K562 (cell line): ENCODE data around the gene CAPZA1. TPM values are rescaled to one million over a fixed set of nuclear protein-coding genes. Genes with fewer than 3 reads are reported as not detected.

Experiments
- ATAC-seq: fragments of 200-7000 bp; cut with Tn5 transposase; 3 replicates; pipeline ENCODE4 v1.9.1; 2020; ENCODE audit warnings: moderate library complexity
- BruUV-seq: library from RNA; stranded (reverse); fragments of 400-500 nt; replicated peaks from 2 replicates; lab custom pipeline; 2021; lab: Mats Ljungman, UMichigan
- CTCF ChIA-PET: fragments of 300-600 bp; formaldehyde crosslinking; extraction: SDS; loops from one replicate; lab custom pipeline; 2021; ENCODE audit warnings: low intra/inter-chr PET ratio; lab: Yijun Ruan, JAX
- POLR2A ChIA-PET: fragments of 300-600, 350-650 bp; sonication (Branson Sonifier 250); formaldehyde crosslinking; extraction: SDS; loops from one replicate; lab custom pipeline; 2021; ENCODE audit warnings: antibody characterized with exemption, inconsistent platforms; lab: Yijun Ruan, JAX
- DNase-seq, 4 experiments: peaks; one replicate each; pipeline versions ENCODE4 v3.0.0 to v3.0.0-alpha.2; 2011 to 2018; ENCODE audit warnings: low spot score in 3 of 4, mixed read lengths in 3 of 4; ENCODE audit errors: extremely low read depth in 1 of 4
- FAIRE-seq: peaks from 2 replicates; lab custom pipeline; 2011; peaks lifted over from hg19 to GRCh38; lab: Jason Lieb, UNC
- H2AFZ ChIP-seq: 2 replicates; pipeline ENCODE4 v1.6.0; 2011; ENCODE audit warnings: low read depth, low read length, control low read depth, inconsistent platforms
- H3K27ac ChIP-seq: fragments of 200-600 bp; 3 replicates; pipeline ENCODE4 v1.8.0; 2011; ENCODE audit warnings: low read depth, mild to moderate bottlenecking, control low read depth, inconsistent platforms, low read length, moderate library complexity, mixed read lengths; ENCODE audit errors: extremely low read depth
- H3K27me3 ChIP-seq, 2 experiments: fragments of 300-600 bp in 1 of 2; 2 replicates in 1 of 2; 3 replicates in 1 of 2; pipeline versions ENCODE4 v1.6.0 to v1.8.0; 2011; ENCODE audit warnings: inconsistent platforms in 2 of 2, low read length in 2 of 2, mild to moderate bottlenecking in 1 of 2, mixed read lengths in 1 of 2, moderate library complexity in 1 of 2; ENCODE audit not compliant: control insufficient read depth in 2 of 2, insufficient read depth in 2 of 2
- H3K36me3 ChIP-seq: fragments of 300-600 bp; 3 replicates; pipeline ENCODE4 v1.8.0; 2011; ENCODE audit warnings: mild to moderate bottlenecking, low read length, inconsistent platforms; ENCODE audit not compliant: control insufficient read depth, insufficient read depth
- H3K4me1 ChIP-seq, 2 experiments: fragments of 200-600 bp in 1 of 2; replicated peaks in 1 of 2; 2 replicates in 1 of 2; 3 replicates in 1 of 2; pipeline versions ENCODE4 v1.5.1 to v1.8.0; 2011; ENCODE audit warnings: inconsistent platforms in 2 of 2, low read length in 2 of 2, mild to moderate bottlenecking in 1 of 2, mixed read lengths in 1 of 2, moderate library complexity in 1 of 2; ENCODE audit not compliant: control insufficient read depth in 2 of 2, insufficient read depth in 2 of 2
- H3K4me2 ChIP-seq: 2 replicates; pipeline ENCODE4 v1.6.1; 2011; ENCODE audit warnings: low read length, control low read depth, inconsistent platforms, mixed read lengths; ENCODE audit not compliant: insufficient read depth
- H3K4me3 ChIP-seq: fragments of 200-600 bp; sonication (generic), shearing (Covaris generic); 2 replicates; pipeline ENCODE4 v1.5.1; 2016; ENCODE audit warnings: control low read depth, inconsistent platforms
- H3K79me2 ChIP-seq: fragments of 200-600 bp; 3 replicates; pipeline ENCODE4 v1.8.0; 2011; ENCODE audit warnings: low read length, inconsistent platforms; ENCODE audit not compliant: control insufficient read depth, insufficient read depth
- H3K9ac ChIP-seq, 2 experiments: 2 replicates each; pipeline versions ENCODE4 v1.6.0 to v1.6.1; 2011; ENCODE audit warnings: low read depth in 2 of 2, low read length in 2 of 2, control low read depth in 1 of 2, inconsistent platforms in 1 of 2, mild to moderate bottlenecking in 1 of 2, mixed read lengths in 1 of 2; ENCODE audit not compliant: insufficient read depth in 1 of 2
- H3K9me1 ChIP-seq: one replicate; pipeline ENCODE4 v1.6.0; 2011; ENCODE audit warnings: inconsistent platforms, mild to moderate bottlenecking, low read length, moderate library complexity; ENCODE audit not compliant: control insufficient read depth, insufficient read depth
- H3K9me3 ChIP-seq: replicated peaks from 2 replicates; pipeline ENCODE4 v1.5.1; 2011; ENCODE audit warnings: low read depth, low read length, inconsistent platforms; ENCODE audit not compliant: control insufficient read depth, insufficient read depth
- H4K20me1 ChIP-seq: replicated peaks from 2 replicates; pipeline ENCODE4 v1.6.1; 2011; ENCODE audit warnings: low read length, inconsistent platforms, mixed read lengths; ENCODE audit not compliant: control insufficient read depth, insufficient read depth
- CREB5 ChIP-seq: fragments of 250-450 bp; sonication (Bioruptor Pico); IDR thresholded peaks from 2 replicates; pipeline ENCODE4 v1.5.0; 2020; ENCODE audit warnings: mild to moderate bottlenecking
- EHMT2 ChIP-seq: fragments of 450-650 bp; IDR thresholded peaks from 2 replicates; pipeline ENCODE4 v1.6.1; 2018; ENCODE audit warnings: antibody characterized with exemption
- GATAD2A ChIP-seq: fragments of 450-650 bp; IDR thresholded peaks from 2 replicates; pipeline ENCODE4 v1.6.1; 2017
- OTX1 ChIP-seq: fragments of 450-650 bp; formaldehyde crosslinking; IDR thresholded peaks from 2 replicates; pipeline ENCODE4 v1.4.0; 2022; ENCODE audit warnings: mild to moderate bottlenecking
- POLR2H ChIP-seq: IDR thresholded peaks from 2 replicates; pipeline ENCODE4 v1.6.1; 2016; ENCODE audit warnings: missing genetic modification characterization, low read depth, mild to moderate bottlenecking, control low read depth, missing compliant biosample characterization, moderate library complexity
- PTRF ChIP-seq: fragments of 450-650 bp; IDR thresholded peaks from 2 replicates; pipeline ENCODE4 v1.6.1; 2016; ENCODE audit warnings: mild to moderate bottlenecking, missing genetic modification characterization, missing compliant biosample characterization
- TCF7 ChIP-seq: sonication (generic); IDR thresholded peaks from 2 replicates; pipeline ENCODE4 v1.6.1; 2016; ENCODE audit warnings: antibody characterized with exemption, borderline replicate concordance
- ZNF134 ChIP-seq: fragments of 250-450 bp; sonication (Bioruptor Pico); conservative IDR thresholded peaks from 2 replicates; pipeline ENCODE4 v1.4.0; 2020
- ZNF592 ChIP-seq: fragments of 450-650 bp; IDR thresholded peaks from 2 replicates; pipeline ENCODE4 v1.6.1; 2017; ENCODE audit warnings: antibody characterized with exemption, mild to moderate bottlenecking
- WGBS: fragments of 100-300 bp; shearing (Covaris generic); methylation state at CpG from one replicate; pipeline ENCODE4 v1.1.6; 2016; ENCODE audit warnings: low coverage, mixed read lengths; ENCODE audit not compliant: insufficient coverage; ENCODE audit errors: missing lambda C conversion rate; 5-methylcytosine and 5-hydroxymethylcytosine counted together
- in situ Hi-C: fragments of 300-500 bp; cut with MboI; formaldehyde crosslinking; loops from 4 replicates; pipeline ENCODE4 v1.15.0; 2018; ENCODE audit warnings: inconsistent platforms, mixed read lengths
- intact Hi-C: fragments of 100-400 bp; cut with micrococcal nuclease; formaldehyde crosslinking; loops from 2 replicates; pipeline ENCODE4 v1.14.2; 2022
- polyA plus RNA-seq, 8 experiments: library from polyadenylated mRNA; depleted of rRNA in 4 of 8; stranded (reverse) in 5 of 8; unstranded in 3 of 8; fragments of >200 nt; fragmentation: Nextera tagmentation in 2 of 8; fragmentation: Illumina TruSeq in 1 of 8; extraction: Ambion mirVana in 2 of 8; extraction: Trizol in 1 of 8; gene quantifications; 2 replicates each; pipeline versions ENCODE4 v1.2.1 to v1.2.3, GENCODE V29; 2011 to 2014; ENCODE audit warnings: inconsistent platforms in 1 of 8, missing spikeins in 1 of 8
- total RNA-seq, 7 experiments: library from RNA; depleted of rRNA in 6 of 7; stranded (reverse); fragments of >200 nt in 6 of 7; fragmentation: Illumina TruSeq in 2 of 7; extraction: Trizol in 2 of 7; gene quantifications; 2 replicates each; pipeline versions ENCODE4 v1.2.1 to v1.2.3, GENCODE V29; 2011 to 2021; ENCODE audit warnings: low replicate concordance in 1 of 7
- TF ChIP-seq, protein P1 (sequence below): fragments of 150-350 bp; conservative IDR thresholded peaks from 2 replicates; pipeline ENCODE4 v1.6.1; 2014; ENCODE audit warnings: low read length
- TF ChIP-seq, protein P2 (sequence below): fragments of 200-800 bp; sonication (Bioruptor generic); IDR thresholded peaks from 2 replicates; pipeline ENCODE4 v1.6.1; 2017; ENCODE audit warnings: missing genetic modification characterization, missing compliant biosample characterization

The CAPZA1 gene
- total and polyA plus RNA-seq, 9 of the 15 experiments (the other 6 are each of a cell fraction or from before 2014, with no cell fraction given): 237 to 1,020 (median 306) TPM

GRCh38 chr1:112672842-112673241, 53.2 kb downstream of the CAPZA1 start:
- FAIRE-seq (no peak), ATAC-seq (0 out of 3 replicates have a peak, but pooled peaks have one; percentile 3), DNase-seq (peak in 1 of 4 experiments; percentile 60)
- no peak overlapping the region for H2AFZ ChIP-seq
- no TSS peak for BruUV-seq
- H3K36me3 ChIP-seq: peaks cover 60% of the 10 kb centered on the region
- ChIA-PET CTCF (interaction anchor here (2.2 kb wide), 1 partner anchor 34 kb away, joined by 15 read pairs; the partner anchor contains the start of gene RHOC), POLR2A (interaction anchor here (0.8 to 7.3 kb wide), 15 partner anchors 10 to 281 kb away, joined by 3 to 104 read pairs (median 8); partner anchors contain the start of genes PPM1J and ST7L)
- H3K27ac ChIP-seq: no peak overlapping the region
- in situ Hi-C loops (no loop called here), intact Hi-C loops (loop anchor here (1.0 kb wide), 2 partner anchors 34 to 53 kb away; partner anchors contain the start of gene RHOC)
- no peaks in the 10 kb centered on the region for H3K9me3 ChIP-seq
- H3K9ac ChIP-seq: no peak overlapping the region
- H3K4me1 ChIP-seq: peaks cover 18 to 38% of the 10 kb centered on the region in 2 experiments
- H3K79me2 ChIP-seq: peaks cover 37% of the 10 kb centered on the region
- H4K20me1 ChIP-seq: no peaks in the 10 kb centered on the region
- no peaks in the 10 kb centered on the region for H3K9me1 ChIP-seq
- no peaks in the 10 kb centered on the region for H3K27me3 ChIP-seq
- no peak overlapping the region for H3K4me3 ChIP-seq
- 23% methylated on average over 1 of the region's 1 CpG for WGBS
- H3K4me2 ChIP-seq: no peak overlapping the region
- 0 out of 2 replicates have a peak, but pooled peaks have one; percentile 21 for TF ChIP-seq PTRF
- TF ChIP-seq OTX1 (CRISPR knock-in tag): no peak
- TF ChIP-seq GATAD2A: no peak
- no peak for TF ChIP-seq TCF7
- no peak for TF ChIP-seq POLR2H (tag)
- TF ChIP-seq, protein P1, sequence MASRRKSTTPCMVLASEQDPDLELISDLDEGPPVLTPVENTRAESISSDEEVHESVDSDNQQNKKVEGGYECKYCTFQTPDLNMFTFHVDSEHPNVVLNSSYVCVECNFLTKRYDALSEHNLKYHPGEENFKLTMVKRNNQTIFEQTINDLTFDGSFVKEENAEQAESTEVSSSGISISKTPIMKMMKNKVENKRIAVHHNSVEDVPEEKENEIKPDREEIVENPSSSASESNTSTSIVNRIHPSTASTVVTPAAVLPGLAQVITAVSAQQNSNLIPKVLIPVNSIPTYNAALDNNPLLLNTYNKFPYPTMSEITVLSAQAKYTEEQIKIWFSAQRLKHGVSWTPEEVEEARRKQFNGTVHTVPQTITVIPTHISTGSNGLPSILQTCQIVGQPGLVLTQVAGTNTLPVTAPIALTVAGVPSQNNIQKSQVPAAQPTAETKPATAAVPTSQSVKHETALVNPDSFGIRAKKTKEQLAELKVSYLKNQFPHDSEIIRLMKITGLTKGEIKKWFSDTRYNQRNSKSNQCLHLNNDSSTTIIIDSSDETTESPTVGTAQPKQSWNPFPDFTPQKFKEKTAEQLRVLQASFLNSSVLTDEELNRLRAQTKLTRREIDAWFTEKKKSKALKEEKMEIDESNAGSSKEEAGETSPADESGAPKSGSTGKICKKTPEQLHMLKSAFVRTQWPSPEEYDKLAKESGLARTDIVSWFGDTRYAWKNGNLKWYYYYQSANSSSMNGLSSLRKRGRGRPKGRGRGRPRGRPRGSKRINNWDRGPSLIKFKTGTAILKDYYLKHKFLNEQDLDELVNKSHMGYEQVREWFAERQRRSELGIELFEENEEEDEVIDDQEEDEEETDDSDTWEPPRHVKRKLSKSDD: no peak
- TF ChIP-seq, protein P2, sequence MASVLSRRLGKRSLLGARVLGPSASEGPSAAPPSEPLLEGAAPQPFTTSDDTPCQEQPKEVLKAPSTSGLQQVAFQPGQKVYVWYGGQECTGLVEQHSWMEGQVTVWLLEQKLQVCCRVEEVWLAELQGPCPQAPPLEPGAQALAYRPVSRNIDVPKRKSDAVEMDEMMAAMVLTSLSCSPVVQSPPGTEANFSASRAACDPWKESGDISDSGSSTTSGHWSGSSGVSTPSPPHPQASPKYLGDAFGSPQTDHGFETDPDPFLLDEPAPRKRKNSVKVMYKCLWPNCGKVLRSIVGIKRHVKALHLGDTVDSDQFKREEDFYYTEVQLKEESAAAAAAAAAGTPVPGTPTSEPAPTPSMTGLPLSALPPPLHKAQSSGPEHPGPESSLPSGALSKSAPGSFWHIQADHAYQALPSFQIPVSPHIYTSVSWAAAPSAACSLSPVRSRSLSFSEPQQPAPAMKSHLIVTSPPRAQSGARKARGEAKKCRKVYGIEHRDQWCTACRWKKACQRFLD (CRISPR knock-in tag): no peak
- TF ChIP-seq CREB5 (CRISPR knock-in tag): no peak
- no peak for TF ChIP-seq ZNF134 (CRISPR knock-in tag)
- 0 out of 2 replicates have a peak, but pooled peaks have one; percentile 42 for TF ChIP-seq EHMT2
- peak; percentile 70 for TF ChIP-seq ZNF592
